ENCODE measurements around the gene GLRX2.
A peak's percentile ranks its signal among the peaks of the same experiment; 100 is the strongest.
"Not testable (repeated sequence)": the region's sequence is repeated elsewhere in the genome, so short reads cannot be mapped to it uniquely, and the experiment has no call there.

The GLRX2 gene

GRCh38 chr1:193104907-193105820, at the start of gene GLRX2:
Gene GLRX2 (minus strand): TSS chr1:193105414. CDS start chr1:193105382, 32 bp downstream.
- peak; percentile 75 for DNase-seq

DNA sequence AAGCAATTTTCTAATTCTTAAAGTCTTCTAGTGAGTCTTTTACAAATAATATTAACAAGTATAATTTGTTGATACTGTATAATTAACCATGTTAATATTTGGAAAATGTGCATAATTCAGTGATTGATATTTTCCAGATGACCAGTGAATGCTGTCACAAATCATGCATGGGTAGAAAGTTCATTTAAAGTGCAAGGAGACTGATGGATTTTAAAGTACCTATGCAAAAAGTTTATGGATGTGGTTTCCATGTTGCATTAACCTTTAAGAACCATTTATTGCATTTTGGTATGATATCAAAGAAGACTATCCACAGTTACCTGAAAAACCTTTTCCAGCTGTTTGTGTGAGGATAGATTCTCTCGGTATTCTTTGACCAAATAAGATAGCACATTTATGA, 39.8 kb upstream of the GLRX2 start:
- no peak for DNase-seq

GRCh38 chr1:193144361-193144938, 39.2 kb upstream of the GLRX2 start:
- no peak for DNase-seq

DNA sequence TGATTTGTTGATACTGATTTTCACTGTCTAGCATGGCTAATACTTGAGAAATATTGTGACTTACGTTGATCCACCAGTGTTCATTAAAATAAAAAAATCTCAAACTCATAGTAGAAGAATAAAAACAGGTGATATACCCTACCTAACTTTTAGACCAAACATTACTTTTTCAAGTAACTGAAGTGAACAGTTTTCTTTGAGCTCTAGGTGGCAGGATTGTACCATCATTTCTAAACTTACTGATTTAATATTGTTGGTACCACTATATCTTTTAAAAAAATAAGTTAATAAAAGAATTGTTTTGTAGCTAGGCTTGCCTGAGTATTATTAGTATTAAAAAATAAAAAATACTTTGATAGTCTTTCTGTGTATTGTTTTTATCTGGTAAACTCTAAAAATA, 38.1 kb upstream of the GLRX2 start:
- DNase-seq: no peak

DNA sequence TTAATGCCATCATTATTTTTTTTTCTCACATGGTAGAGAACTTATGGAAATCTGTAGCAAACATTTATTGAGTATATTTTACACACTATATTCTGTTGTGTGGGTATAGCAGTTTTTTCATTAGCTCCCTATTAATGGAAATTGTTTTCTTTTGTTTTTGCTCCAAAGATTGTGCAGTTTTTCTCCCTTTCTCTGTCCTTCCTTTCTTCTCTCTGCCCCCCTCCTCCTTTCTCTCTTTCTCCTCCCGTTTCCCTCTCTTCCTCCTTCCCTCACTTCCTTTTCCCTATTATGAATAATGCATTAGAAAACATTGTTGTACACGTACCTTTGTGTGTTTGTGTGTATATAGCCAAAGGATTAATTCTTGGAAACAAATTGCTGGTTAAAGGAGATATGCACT, 37.2 kb upstream of the GLRX2 start:
- no peak for DNase-seq

DNA sequence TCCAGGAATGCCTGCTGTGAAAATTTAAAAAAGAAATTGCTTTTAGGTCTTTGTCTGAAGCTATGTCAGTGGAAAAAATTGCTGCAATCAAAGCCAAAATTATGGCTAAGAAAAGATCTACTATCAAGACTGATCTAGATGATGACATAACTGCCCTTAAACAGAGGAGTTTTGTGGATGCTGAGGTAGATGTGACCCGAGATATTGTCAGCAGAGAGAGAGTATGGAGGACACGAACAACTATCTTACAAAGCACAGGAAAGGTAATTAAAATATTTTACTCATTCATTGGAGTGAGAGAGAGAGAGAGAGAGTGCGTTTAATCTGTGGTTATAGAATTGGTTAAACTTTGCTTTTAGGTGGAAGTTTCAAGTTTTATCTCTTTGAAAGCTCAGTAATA, 36.6 kb upstream of the GLRX2 start:
- no peak for DNase-seq

- DNase-seq: no peak
Observed at GRCh38 chr1:193140254-193140653, 35.0 kb upstream of the GLRX2 start.

- DNase-seq: no peak
Observed at GRCh38 chr1:193131266-193131860, 26.1 kb upstream of the GLRX2 start.

GRCh38 chr1:193125369-193125768, 20.2 kb upstream of the GLRX2 start:
- DNase-seq: no peak

DNA sequence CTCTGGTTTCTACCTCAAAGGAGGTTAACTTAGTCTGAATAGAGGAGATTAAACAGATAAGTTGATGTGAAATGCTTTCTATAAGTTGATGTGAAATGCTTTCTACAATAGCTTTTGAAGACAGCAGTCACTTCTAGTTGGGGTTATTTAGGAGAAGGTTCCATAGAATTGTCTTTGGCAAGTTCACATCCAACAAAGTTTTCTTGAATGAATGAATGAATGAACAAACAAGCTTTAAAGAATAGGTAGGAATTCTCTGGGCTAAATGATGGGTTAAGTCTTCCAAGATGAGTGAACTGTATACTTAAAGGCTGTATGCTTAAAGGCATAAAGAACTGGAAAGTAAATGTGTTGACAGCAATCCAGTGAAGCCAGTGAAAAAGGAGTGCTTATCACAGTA, 18.5 kb upstream of the GLRX2 start:
- no peak for DNase-seq

- peak; percentile 99 for DNase-seq
Observed at GRCh38 chr1:193121616-193122593, 16.7 kb upstream of the GLRX2 start, which contains the start of gene CDC73. Gene CDC73 (plus strand): TSS chr1:193122031. CDS start chr1:193122201, 170 bp downstream.

DNA sequence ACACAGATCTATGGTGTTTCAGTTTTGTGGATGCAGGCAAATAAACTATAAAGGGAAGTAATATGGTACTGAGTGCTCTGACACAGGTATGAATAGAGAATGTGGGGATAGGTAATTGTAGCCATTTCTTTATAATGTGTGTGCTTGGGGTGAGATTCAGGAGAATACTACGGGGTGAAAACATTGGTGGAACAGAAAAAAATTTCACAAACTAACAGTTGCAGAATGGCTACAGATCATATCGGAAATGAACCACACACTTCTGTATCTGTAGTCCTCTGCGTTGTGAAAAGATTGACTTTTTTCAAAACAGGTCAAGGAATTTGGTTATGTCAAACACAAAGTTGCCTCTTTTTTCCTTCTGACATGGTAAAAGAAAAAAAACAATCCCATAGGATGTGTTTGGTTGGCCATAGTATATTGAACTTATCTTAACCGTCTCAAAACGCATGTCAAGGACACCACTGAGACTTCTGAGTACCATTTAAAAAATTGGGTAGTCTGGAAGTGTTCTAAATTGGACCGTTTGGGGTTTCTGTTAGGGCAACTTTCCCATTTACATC, 15.5 kb upstream of the GLRX2 start:
- DNase-seq: no peak

DNA sequence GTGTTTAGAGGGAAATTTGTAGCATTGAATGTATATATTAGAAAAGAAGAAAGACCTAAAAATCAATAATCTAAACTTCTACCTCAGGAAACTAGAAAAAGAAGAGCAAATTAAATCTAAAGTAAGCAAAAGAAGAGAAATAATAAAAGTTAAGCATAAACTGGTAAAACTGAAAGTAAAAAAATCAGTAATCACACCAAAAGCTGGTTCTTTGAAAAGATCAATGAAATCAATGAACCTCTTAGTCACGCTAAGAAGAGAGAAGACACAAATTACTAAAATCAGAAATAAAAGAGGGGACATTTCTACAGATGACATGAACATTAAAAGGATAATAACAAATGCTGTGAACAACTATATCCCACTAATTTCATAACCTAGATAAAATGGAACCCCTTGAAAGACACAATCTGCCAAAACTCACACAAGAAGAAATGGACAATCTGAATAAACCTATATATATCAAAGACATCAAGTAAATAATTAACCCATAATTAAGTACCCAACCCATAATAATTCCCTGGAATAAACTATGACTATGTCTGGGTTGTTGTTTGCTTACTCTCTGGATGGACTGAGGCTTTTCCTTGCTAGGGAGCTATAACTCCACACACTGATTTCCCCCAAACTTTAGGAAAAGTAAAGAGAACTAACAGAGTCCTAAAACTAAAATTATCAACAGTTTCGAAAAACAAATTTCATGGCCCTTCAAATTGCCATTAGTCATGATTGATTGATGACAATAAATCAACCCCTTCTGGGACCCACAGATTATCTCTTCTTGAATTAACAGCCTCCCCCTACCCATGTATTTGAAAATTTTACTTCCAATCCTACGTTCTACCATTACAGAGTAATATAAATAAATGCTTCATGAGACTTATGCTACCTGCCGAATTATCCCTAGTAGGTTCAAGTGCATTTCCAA, 13.9 kb upstream of the GLRX2 start:
- no peak for DNase-seq

DNA sequence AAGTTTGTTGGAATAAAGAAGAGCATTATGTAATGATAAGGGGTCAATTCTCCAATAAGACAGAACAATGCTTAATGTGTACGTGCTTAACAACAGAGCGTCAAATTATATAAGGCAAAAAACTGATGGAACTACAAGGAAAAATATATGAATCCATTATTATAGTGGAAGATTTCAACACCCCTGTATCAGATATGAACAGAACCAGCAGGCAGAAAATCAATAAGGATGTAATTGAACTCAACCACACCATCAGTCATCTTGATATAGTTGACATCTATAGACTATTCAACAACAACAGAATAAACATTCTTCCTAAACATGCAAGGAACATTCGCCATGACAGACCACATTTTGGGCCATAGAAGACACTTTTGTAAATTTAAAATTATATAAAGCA, 13.0 kb upstream of the GLRX2 start:
- DNase-seq: no peak

DNA sequence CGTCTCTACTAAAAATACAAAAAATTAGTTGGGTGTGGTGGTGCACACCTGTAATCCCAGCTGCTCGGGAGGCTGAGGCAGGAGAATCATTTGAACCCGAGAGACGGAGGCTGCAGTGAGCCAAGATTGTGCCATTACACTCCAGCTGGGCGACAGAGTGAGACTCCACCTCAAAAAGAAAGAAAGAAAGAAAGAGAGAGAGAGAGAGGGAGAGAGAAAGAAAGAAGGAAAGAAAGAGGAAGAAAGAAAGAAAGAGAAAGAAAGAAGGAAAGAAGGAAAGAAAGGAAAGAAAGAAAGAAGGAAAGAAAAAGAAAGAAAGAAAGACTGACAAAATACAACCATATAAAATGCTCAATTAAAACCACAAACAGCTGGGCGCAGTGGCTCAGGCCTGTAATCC, 12.0 kb upstream of the GLRX2 start:
- not testable (repeated sequence) for DNase-seq

GRCh38 chr1:193115629-193116227, 10.5 kb upstream of the GLRX2 start:
- no peak for DNase-seq

DNA sequence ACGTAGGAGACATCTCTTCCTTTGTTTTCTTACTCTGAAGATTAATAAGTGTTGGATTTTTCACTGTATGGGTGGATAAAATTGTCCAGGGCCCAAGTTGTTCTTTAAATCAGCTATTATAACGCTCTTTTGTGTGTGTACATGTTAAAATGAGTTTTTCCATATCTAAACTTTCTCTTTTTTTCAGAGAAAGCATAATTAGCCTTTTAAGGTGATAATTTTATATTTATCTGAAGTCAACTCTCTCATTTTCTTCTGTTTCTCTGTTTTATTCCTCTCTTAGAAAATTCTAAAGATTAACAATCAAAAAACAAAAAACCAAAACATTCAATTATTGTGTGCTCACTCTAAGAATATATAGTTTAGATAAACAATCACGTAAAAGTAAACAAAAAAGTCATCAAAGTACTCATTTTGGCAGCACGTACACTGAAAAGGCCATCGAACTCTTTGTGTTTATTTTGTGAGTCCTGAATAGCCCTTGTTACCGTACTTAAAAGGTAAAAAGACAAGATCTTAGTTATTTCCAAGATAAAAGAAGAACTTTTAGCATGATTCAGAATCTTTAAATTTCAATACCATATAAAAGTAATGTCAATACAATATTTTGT, 9.4 kb upstream of the GLRX2 start:
- DNase-seq: no peak

- DNase-seq: no peak
Observed at GRCh38 chr1:193113992-193114332, 8.7 kb upstream of the GLRX2 start.

DNA sequence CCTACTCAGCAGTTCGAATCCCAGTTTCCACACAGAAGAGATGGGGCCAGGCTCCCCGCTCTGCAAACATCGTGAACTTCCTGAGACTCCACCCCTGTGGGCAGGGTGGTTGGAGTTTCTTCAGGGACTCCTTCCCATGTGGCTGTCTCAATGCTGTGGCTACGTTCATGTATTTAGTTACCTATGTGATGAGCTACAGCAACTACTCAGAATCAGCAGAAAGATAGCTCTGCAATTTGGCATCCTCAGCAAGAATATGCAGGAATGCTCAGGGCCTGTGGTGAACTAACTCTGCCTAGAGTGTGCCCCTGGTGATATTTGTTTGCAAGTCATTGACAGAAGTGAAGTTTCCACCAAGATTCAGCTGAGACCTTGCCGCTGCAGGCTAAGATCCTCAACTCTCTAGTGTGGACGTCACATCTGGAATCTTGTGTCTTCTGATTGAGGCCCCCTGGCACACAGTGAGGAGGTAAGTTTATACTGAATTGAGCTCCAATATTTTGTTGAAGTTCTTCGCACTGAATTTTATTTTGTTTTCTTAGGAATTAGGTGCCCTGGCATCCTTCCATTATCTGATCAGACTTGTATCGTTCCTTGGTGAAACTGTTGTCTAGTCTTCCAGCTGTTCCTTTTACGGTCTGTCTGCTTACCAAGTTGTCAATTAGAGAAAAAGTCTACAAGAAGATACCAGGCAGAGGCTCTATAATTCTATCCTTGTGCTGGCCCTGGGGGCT, 8.2 kb upstream of the GLRX2 start:
- no peak for DNase-seq

DNA sequence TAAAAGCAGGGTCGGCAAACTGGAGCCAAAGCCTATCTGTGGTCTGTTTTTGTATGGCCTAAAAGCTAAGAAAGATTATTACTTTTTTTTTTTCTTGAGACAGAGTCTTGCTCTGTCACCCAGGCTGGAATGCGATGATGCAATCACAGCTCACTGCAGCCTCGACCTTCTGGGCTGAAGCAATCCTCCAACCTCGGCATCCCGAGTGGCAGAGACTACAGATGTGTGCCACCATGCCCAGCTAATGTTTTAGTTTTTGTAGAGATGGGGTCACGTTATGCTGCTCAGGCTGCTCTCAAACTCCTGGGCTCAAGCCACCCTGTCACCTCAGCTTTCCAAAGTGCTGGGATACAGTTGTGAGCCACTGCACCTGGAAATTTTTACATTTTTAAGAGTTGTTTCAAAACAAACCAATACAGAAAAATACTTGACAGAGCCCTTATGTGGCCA, 6.5 kb upstream of the GLRX2 start:
- no peak for DNase-seq
